Subcutaneous adipose tissue (tissue), 4 donors: ENCODE data around the gene MAN1A1. TPM values are rescaled to one million over a fixed set of nuclear protein-coding genes. Genes with fewer than 3 reads are reported as not detected.

ENCODE experiments used
- total RNA-seq, 4 donors: library from RNA; depleted of rRNA; stranded (reverse); fragments of >200 nt; gene quantifications; one replicate each; pipeline ENCODE4 v1.1.0, GENCODE V29; 2016
- TF ChIP-seq, protein P1 (sequence below): fragments of 450-650 bp; IDR thresholded peaks from one replicate; pipeline ENCODE4 v1.5.1; 2016; ENCODE audit warnings: low read depth, mild to moderate bottlenecking, control low read depth, antibody characterized with exemption, moderate library complexity

The MAN1A1 gene
- total RNA-seq: 100 to 1,000 TPM; 268 to 470 (median 387) TPM

DNA sequence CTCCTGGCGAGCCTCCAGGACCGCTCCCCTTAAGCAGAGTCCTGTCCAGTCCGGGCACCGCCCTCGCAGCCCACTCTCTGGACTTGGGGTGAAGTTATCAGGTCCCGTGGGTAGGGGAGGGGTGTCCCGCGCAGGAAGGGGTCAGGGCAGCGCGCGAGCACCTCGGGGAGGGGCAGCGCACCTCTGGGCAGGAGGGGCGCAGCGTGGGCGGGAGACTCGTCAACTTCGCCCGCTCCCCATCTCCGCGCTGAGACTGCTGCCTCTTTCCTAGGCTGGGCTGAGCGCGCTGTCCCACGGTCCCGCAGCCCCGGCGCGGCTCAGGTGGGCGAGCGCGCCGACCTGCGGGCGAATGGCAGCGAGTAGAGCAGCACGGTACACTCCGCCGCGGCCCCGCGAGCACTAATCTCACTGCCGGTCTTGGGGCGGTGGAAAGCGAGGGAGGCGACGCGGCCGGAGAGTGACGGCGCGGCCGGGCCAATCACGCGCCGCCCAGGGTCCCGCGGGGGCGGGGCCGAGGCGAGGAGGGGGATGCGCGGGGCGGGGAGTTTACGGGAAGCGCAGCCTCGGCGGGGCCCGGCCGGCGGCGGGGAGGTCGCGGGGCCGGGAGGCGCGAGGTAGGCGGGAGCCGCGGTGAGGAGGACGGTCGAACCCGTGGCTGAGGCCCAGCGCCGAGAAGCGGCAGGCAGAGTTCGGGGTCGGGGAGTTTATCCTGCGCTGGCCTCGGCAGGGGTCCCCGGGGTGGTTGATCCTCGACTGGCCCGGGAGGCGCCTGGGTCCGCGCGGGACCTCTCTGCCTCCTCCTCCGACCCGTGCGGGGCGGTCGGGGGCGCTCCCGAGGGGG lies at the start of gene MAN1A1:
TSS of gene MAN1A1 (minus strand) at position 401 of the 841 bp plus-strand sequence. CDS start 696 bp downstream, outside the sequence.
- TF ChIP-seq, protein P1, sequence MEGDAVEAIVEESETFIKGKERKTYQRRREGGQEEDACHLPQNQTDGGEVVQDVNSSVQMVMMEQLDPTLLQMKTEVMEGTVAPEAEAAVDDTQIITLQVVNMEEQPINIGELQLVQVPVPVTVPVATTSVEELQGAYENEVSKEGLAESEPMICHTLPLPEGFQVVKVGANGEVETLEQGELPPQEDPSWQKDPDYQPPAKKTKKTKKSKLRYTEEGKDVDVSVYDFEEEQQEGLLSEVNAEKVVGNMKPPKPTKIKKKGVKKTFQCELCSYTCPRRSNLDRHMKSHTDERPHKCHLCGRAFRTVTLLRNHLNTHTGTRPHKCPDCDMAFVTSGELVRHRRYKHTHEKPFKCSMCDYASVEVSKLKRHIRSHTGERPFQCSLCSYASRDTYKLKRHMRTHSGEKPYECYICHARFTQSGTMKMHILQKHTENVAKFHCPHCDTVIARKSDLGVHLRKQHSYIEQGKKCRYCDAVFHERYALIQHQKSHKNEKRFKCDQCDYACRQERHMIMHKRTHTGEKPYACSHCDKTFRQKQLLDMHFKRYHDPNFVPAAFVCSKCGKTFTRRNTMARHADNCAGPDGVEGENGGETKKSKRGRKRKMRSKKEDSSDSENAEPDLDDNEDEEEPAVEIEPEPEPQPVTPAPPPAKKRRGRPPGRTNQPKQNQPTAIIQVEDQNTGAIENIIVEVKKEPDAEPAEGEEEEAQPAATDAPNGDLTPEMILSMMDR: no peak

DNA sequence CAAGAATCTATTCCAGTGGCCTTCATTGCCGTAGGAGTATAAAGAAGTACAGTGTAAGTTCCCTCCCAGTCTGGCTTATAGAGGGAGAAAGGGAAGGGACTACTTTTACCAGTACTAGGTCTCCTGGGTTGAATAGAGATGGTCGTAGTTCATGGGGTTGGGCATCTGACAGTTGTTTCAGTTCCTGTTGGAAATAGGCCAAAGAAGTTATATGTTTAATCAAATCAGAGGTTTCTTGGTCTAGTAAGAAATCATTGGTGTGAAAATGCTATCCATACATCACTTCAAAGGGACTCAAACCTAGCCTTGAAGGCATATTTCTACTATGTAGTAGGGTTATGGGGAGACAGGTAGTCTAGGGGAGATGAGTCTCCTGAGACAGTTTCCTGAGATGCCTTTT lies 45.6 kb upstream of the MAN1A1 start:
- TF ChIP-seq, protein P1: no peak

DNA sequence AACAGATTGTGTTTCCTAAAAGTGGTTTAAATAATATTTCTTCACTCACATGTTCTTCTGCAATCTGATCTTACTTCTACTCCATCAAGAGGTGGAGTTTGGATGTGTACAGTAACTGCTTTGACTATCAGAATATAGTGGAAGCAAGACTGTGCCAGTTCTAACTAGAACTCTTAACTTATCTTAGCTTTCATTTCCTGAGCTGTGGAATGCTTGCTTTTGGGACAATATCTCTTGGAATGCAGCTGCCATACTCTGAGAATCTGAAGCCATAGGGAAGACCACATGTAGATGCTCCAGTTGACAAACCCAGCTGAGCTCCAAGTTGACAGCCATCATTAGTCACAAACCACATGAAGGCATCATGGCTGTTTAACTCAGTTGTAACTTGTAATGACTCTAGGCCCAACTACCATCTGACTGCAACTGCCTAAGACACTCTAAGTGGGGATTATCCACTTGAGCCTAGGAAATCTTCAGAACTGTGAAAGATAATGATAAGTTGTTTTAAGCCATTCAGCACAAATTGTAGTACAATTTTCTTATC lies 40.8 kb upstream of the MAN1A1 start:
- TF ChIP-seq, protein P1: no peak

DNA sequence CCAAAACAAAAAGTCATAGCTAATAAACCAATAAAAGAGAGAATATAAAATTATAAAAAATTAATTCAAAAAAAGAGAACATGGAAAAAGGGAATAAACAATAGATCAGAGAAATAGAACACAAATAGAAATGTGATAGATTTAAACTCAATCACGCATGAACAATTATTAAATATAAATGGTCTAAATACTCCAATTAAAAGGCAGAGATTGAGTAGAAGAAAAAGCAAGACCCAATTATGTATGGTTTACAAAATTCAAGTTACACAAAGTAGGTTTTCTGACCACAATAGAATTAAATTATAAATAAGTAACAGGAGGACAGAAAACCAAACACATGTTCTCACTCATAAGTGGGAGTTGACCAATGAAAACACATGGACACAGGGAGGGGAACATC lies 36.4 kb upstream of the MAN1A1 start:
- TF ChIP-seq, protein P1: no peak

DNA sequence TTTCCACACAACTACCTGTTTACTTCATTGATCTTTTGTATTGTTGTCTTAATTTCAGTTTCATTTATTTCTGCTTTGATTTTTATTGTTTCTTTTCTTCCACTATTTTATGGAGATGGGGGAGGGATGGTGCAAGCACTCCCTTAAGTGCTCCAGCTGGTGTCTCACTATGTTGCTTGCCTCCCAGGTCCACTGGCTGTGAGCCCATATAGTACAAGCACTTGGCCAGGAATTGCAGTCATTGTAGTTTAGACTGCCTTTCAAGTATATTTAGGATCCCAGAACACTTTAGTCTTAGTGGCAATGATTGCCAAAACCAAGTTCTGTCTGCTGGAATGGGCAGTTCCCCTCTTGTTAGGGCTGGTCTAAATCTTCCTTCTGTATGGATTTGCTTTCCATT lies 34.9 kb upstream of the MAN1A1 start:
- TF ChIP-seq, protein P1: no peak

DNA sequence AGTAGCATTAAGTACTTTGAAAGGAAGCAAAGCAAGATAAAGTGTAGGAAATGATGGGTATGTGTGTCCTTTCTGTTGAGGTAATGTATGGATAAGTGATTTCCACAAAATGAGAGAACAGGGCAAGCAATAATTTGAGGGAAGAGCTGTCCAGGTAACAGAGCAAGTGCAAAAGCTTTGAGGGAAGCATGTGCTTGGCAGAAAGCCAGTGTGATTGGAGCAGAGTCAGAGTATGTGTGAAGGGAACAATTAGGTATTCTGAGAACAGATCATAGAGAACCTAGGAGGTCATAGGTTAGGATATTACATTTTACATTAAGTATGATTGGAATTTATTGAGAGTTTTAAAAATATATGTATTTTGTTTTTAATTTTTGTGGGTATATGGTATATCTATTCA lies 30.2 kb upstream of the MAN1A1 start:
- TF ChIP-seq, protein P1: no peak

DNA sequence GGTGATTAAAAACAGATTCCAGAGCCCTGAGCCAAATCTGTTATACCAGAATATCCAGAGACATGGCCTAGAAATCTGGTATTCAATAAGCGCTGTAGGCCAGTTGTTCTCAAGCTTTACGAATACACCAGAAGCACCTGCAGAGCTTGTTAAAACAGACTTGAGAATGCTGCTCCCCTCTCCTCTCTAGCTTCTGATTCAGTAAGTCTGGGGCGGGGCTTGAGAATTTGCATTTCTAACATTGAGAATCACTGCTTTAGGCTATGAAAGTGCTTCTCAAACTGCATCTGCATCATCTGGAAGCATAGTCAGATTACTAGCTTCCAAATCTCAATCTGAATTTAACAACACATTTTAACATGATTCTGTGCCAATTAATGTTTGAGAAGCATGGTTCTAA lies 20.5 kb upstream of the MAN1A1 start:
- TF ChIP-seq, protein P1: no peak
